Fibroblast of skin of left biceps (primary cell): ENCODE data around the gene ANTKMT.

Experiments
- DNase-seq, 2 experiments: peaks; one replicate each; pipeline ENCODE4 v3.0.0-alpha.2; 2013; ENCODE audit warnings: low read depth in 2 of 2

The ANTKMT gene

DNA sequence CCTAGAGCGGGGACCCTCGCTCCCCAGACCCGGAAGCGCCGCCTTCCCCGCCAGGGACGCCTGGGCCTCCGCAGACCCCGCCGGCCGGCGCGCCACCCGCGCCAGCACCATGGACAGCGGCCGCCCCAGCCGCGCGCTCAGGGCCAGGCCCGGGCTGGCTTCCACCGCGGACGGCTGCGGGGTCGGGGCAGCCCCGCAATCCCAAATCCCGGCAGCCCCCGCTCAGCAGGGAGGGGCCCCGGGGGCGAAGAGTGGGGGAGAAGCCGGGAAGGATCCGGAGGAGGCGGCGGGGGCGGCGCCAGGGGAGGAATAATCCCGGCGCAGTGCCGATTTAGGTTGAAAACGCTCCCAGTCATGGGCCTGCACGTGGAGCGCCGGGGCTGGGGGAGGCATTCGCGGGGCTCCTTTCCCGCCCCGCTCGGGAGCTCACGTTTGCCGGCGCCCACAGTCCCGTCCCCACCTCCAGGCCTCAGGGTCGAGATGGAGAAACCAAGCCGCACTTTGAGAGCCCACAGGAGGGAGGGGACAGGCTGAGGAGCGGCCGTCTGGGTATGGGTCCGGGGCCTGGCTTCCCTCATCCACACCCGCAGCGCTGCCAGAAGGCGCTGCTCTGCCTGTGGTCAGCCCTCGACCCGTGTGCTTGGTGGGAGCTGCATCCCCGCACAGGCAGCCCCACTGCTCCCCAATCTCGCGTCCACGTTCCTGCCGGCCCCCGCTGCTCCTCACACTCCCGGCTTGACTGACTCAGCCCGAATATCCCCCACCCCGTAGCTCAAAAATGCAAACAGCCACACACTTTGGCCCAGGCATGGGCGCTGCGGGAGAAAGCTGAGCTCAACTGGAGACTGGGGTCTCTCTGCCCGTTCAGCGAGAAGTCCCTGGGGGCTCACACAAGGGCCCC lies 20.0 kb upstream of the ANTKMT start:
- no peak for DNase-seq

- no peak for DNase-seq
These were observed 18.6 kb upstream of the ANTKMT start for GRCh38 chr16:702341-702740.

DNA sequence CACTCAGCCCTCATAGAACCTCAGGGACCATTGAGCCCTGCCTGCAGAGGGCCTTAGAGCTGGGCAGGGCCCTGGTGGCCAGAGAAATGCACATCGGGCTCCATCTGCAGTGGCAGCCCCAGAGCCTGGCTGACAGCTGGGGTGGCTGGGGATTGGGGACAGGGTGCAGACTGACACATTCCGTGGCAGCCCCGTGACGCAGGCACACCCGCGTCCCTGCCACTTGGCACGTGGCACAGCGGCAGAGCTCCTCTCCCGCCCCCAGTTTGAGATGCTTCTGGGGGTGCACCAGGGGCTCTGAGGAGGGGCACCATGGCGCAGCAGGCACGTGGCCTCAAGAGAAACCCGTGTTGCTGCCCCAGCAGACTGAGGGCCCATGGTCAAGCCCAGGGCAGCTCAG lies 17.5 kb upstream of the ANTKMT start:
- DNase-seq: no peak

- DNase-seq: no peak
These were observed 16.9 kb upstream of the ANTKMT start for GRCh38 chr16:704047-704446.

- DNase-seq: no peak
These were observed 16.2 kb upstream of the ANTKMT start for GRCh38 chr16:704552-705380.

DNA sequence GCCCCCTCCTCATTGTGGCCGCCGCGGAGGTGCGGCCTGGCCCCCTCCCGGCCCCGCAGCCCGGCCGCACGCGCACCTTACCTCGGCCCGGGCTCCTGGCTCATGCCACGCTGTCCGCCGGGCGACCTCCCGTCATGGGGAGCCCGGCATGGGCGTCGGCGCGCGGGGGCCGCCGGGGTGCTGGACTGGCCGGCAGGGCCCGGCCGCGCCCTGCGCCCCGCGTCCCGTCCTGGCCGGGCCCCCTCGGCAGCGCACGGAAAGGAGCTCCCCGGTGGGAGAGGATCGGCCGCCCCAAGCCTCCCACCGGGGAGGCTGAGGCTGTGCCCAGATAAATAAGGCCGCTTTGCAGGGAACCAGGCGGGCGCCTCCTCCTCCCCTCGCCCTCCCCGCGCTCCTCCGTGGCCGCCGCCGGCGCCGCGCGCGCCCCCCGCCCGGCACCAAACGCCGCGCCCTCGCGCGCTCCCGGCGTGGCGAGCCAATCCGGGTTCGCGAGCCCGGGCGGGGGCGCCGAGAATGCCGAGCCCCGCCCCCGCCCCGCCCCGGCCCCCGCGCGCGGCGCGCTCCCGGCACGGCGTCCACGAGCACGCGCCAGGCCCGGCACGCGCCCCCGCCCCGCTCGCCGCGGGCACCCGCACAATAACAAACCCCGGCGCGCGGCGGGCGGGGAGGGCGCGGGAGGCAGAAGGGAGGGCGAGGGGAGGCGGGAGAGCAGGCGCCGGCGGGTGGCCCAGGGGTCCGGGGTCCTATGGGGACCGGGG lies 15.3 kb upstream of the ANTKMT start, which contains the start of gene FBXL16:
Gene FBXL16 (minus strand): TSS at position 371 of the 758 bp plus-strand sequence. CDS start 8,396 bp downstream, outside the sequence.
- DNase-seq: no peak

DNA sequence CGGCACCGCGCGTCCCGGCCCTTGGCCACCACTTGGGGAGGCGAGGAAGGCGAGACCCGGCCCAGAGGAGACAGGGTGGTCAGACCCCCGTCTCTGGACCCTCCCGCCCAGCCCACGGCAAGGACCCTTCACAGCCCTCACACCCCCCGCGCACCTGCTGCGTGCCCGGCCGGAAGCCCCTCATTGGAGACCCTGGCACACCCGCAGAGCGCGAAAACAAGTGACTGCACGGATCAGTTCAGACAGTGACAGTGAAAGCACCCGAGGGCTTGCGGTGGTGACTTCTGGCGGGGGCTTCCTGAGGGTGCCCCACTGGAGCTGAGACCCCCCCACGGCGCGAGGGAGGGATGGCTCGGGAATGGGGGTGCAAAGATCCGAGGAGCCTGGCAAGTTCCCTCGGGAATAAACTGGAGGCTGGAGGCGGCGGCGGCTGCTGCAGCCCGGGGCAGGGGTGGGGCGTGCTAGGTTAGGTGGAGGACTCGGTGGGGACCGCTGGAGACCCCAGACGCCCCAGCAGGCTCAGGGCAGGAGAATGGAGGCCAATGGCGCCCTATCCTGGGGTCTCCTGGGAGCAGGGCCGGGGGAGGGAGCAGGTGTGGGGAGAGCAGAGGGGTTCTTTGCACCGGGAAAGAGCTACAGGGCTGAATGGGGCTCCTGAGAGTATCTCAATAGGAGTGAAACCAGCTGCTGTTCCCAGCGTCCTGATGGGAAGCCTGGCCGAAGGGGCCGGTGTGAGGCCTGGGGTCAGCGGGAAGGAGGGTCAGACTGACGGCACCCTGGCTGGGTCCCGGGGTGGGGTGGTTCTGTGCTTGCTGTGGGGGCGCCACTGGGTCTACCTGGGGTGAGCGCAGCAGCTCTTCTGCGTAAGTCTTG lies 14.5 kb upstream of the ANTKMT start:
- no peak for DNase-seq

GRCh38 chr16:707062-707538 lies 13.8 kb upstream of the ANTKMT start:
- no peak for DNase-seq

- no peak for DNase-seq
These were observed 12.9 kb upstream of the ANTKMT start for GRCh38 chr16:708019-708418.

DNA sequence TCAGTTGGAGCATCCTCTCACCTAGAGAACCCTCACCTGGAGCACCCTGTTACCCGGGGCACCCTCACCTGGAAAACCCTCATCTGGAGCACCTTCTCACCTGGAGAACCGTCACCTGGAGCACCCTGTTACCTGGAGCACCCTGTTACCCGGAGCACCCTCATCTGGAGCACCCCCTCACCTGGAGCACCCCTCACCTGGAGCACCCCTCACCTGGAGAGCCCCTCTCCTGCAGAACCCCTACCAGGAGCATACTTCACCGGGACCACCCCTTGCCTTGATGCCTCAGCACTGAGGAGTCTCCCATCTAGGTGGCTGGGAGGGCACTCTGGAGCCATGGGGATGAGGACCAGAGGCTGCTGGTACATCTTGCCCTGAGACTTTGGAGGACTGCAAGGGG lies 12.0 kb upstream of the ANTKMT start:
- DNase-seq: no peak

- no peak for DNase-seq
These were observed 11.1 kb upstream of the ANTKMT start for GRCh38 chr16:709566-710499.

DNA sequence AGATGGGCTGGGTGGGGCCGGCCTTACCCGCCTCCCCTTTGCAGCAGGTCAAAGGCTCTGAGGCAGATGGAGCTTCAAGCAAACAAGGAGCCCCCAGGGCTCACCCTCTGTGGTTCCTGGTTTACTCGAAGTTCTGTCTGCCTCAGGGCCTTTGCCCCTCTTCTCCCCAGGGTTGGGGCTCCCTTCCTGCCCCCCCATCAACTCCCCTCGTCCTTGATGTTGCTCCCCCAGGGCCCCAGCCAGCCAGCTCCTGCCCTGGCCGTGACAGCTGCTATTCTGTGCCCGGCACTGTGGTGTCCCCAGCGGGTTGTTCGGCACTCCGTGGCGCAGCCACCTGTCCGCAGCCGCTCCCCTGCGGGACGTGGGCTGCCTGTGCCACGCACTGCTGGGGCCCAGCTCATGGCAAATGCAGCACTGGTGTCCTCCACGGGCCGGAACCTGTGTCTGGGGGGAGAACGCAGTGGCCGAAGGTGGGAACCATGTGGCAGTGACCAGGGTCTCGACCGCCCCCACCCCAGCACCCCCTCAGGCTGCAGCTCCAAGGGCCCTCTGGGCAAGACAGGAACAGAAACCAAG lies 10.4 kb upstream of the ANTKMT start:
- DNase-seq: no peak

DNA sequence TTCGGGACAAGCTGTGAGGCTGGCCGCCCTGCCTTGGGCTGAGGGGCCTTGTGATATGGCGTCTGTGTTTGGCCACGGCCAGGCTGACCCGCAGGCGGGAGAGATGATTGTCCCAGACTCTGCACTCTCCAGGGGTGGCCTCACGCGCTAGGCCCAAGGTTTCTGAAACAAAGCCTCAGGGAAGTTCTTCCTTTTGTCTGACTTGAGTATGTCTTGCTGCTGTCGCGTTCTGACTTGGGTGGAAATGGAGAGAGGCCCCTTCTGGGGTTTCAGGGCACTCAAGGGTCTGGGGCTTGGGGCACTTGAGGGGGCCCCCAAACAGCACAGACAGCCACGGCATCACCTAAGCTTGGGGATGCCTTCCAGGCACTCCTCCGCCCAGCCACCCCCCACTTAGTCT lies 9.9 kb upstream of the ANTKMT start:
- no peak for DNase-seq

- no peak for DNase-seq
These were observed 9.2 kb upstream of the ANTKMT start for GRCh38 chr16:711548-712320.

DNA sequence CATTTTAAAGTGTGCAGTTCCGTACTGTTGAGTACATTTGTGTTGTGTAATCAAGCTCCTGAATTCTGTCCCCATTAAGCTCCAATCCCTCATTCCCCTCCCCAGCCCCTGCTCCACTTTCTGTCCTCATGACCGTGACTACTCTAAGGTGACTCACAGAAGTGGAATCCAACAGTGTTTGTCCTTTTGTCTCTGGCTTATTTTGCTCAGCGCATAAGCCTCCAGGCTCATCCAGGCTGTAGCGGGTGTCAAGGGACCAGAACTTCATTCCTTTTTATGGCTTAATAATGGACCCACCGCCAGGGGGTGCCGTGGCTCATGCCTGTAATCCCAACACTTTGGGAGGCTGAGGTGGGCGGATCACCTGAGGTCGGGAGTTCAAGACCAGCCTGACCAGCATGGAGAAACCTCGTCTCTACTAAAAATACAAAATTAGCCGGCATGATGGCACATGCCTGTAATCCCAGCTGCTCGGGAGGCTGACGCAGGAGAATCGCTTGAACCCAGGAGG lies 8.2 kb upstream of the ANTKMT start:
- DNase-seq: peak; percentile 59 to 63

- no peak for DNase-seq
These were observed 6.9 kb upstream of the ANTKMT start for GRCh38 chr16:714079-714478.

GRCh38 chr16:714558-715476 lies 6.1 kb upstream of the ANTKMT start, which contains the start of gene METRN:
Gene METRN (plus strand): TSS chr16:715118. CDS start chr16:715290, 172 bp downstream.
- DNase-seq: peak in 1 of 2 experiments; percentile 57
